Ectodermal cell (in vitro differentiated cells): ENCODE results near the gene CDK19.

Source experiments
- H3K27ac ChIP-seq: 2 replicates; pipeline ENCODE4 v1.7.0; 2013; ENCODE audit warnings: mild to moderate bottlenecking, low read depth, low read length; ENCODE audit not compliant: insufficient read depth, poor library complexity, severe bottlenecking
- H3K27me3 ChIP-seq: 2 replicates; pipeline ENCODE4 v1.7.0; 2013; ENCODE audit warnings: mild to moderate bottlenecking, low read length; ENCODE audit not compliant: insufficient read depth, control insufficient read depth, poor library complexity, severe bottlenecking
- H3K36me3 ChIP-seq: one replicate; pipeline ENCODE4 v1.7.0; 2013; ENCODE audit warnings: low read length; ENCODE audit not compliant: control insufficient read depth, insufficient read depth
- H3K4me1 ChIP-seq: one replicate; pipeline ENCODE4 v1.7.0; 2013; ENCODE audit warnings: low read length; ENCODE audit not compliant: control insufficient read depth, insufficient read depth
- H3K4me3 ChIP-seq: 2 replicates; pipeline ENCODE4 v1.7.0; 2013; ENCODE audit warnings: low read depth, low read length, control low read depth; ENCODE audit not compliant: insufficient read depth
- H3K9me3 ChIP-seq: 2 replicates; pipeline ENCODE4 v1.7.0; 2013; ENCODE audit warnings: mild to moderate bottlenecking, low read length, moderate library complexity; ENCODE audit not compliant: control insufficient read depth
- WGBS, 2 experiments: methylation state at CpG; one replicate each; pipeline ENCODE4 v1.1.7; 2013; ENCODE audit warnings: missing lambda C conversion rate in 2 of 2; 5-methylcytosine and 5-hydroxymethylcytosine counted together

CDK19 gene

GRCh38 chr6:110652520-110652919 lies 162.7 kb downstream of the CDK19 start:
- H3K4me1 ChIP-seq: no peaks in the 10 kb centered on the region
- no peak overlapping the region for H3K4me3 ChIP-seq
- H3K36me3 ChIP-seq: no peaks in the 10 kb centered on the region
- no peak overlapping the region for H3K27ac ChIP-seq
- no peaks in the 10 kb centered on the region for H3K9me3 ChIP-seq
- no peaks in the 10 kb centered on the region for H3K27me3 ChIP-seq
- whole genome bisulfite sequencing, 2 experiments: 92 to 97% methylated on average over 4 of the region's 4 CpGs

- H3K9me3 ChIP-seq: no peaks in the 10 kb centered on the region
- 92 to 94% methylated on average over 3 to 4 of the region's 4 CpGs for WGBS, 2 experiments
- H3K4me3 ChIP-seq: no peak overlapping the region
- H3K27me3 ChIP-seq: no peaks in the 10 kb centered on the region
- no peaks in the 10 kb centered on the region for H3K4me1 ChIP-seq
- no peak overlapping the region for H3K27ac ChIP-seq
- H3K36me3 ChIP-seq: peaks cover 7% of the 10 kb centered on the region
Measured at GRCh38 chr6:110650755-110651154, 164.5 kb downstream of the CDK19 start.

- H3K36me3 ChIP-seq: peaks cover 10% of the 10 kb centered on the region
- no peaks in the 10 kb centered on the region for H3K4me1 ChIP-seq
- H3K9me3 ChIP-seq: no peaks in the 10 kb centered on the region
- H3K4me3 ChIP-seq: no peak overlapping the region
- H3K27me3 ChIP-seq: no peaks in the 10 kb centered on the region
- H3K27ac ChIP-seq: no peak overlapping the region
Measured at GRCh38 chr6:110649704-110650103, 165.6 kb downstream of the CDK19 start.

- peaks cover 10% of the 10 kb centered on the region for H3K36me3 ChIP-seq
- 94 to 95% methylated on average over 16 to 18 of the region's 19 CpGs for WGBS, 2 experiments
- no peaks in the 10 kb centered on the region for H3K4me1 ChIP-seq
- no peak overlapping the region for H3K27ac ChIP-seq
- H3K9me3 ChIP-seq: no peaks in the 10 kb centered on the region
- H3K4me3 ChIP-seq: no peak overlapping the region
- H3K27me3 ChIP-seq: no peaks in the 10 kb centered on the region
Measured at GRCh38 chr6:110646951-110647910, 168.0 kb downstream of the CDK19 start.

- H3K4me3 ChIP-seq: no peak overlapping the region
- no peaks in the 10 kb centered on the region for H3K4me1 ChIP-seq
- peaks cover 10% of the 10 kb centered on the region for H3K36me3 ChIP-seq
- no peak overlapping the region for H3K27ac ChIP-seq
- 93% methylated on average over 17 of the region's 17 CpGs for WGBS, 2 experiments
- no peaks in the 10 kb centered on the region for H3K9me3 ChIP-seq
- H3K27me3 ChIP-seq: no peaks in the 10 kb centered on the region
Measured at GRCh38 chr6:110646419-110646698, 168.9 kb downstream of the CDK19 start.

- no peaks in the 10 kb centered on the region for H3K4me1 ChIP-seq
- no peak overlapping the region for H3K27ac ChIP-seq
- peaks cover 10% of the 10 kb centered on the region for H3K36me3 ChIP-seq
- H3K4me3 ChIP-seq: no peak overlapping the region
- H3K27me3 ChIP-seq: no peaks in the 10 kb centered on the region
- no peaks in the 10 kb centered on the region for H3K9me3 ChIP-seq
- WGBS, 2 experiments: 96% methylated on average over 62 of the region's 62 CpGs
Measured at GRCh38 chr6:110645685-110646418, 169.4 kb downstream of the CDK19 start.

GRCh38 chr6:110643175-110643574 lies 172.1 kb downstream of the CDK19 start:
- Histone ChIP-seq H3K9me3 (no peaks in the 10 kb centered on the region), H3K27ac (no peak overlapping the region), H3K27me3 (no peaks in the 10 kb centered on the region), H3K4me3 (no peak overlapping the region), H3K4me1 (no peaks in the 10 kb centered on the region), H3K36me3 (peaks cover 10% of the 10 kb centered on the region)
- WGBS, 2 experiments: 82 to 88% methylated on average over 1 to 2 of the region's 2 CpGs

GRCh38 chr6:110642711-110643110 lies 172.6 kb downstream of the CDK19 start:
- Histone ChIP-seq H3K9me3 (no peaks in the 10 kb centered on the region), H3K4me1 (no peaks in the 10 kb centered on the region), H3K36me3 (peaks cover 10% of the 10 kb centered on the region), H3K27me3 (no peaks in the 10 kb centered on the region), H3K4me3 (no peak overlapping the region), H3K27ac (no peak overlapping the region)

GRCh38 chr6:110636781-110637180 lies 178.5 kb downstream of the CDK19 start:
- Histone ChIP-seq H3K27me3 (no peaks in the 10 kb centered on the region), H3K36me3 (no peaks in the 10 kb centered on the region), H3K4me1 (no peaks in the 10 kb centered on the region), H3K9me3 (no peaks in the 10 kb centered on the region), H3K27ac (no peak overlapping the region), H3K4me3 (no peak overlapping the region)
- WGBS, 2 experiments: 96 to 98% methylated on average over 1 to 2 of the region's 2 CpGs

GRCh38 chr6:110635096-110635495 lies 180.2 kb downstream of the CDK19 start:
- H3K4me3 ChIP-seq: no peak overlapping the region
- WGBS, 2 experiments: 50 to 87% methylated on average over 1 of the region's 1 CpG
- no peaks in the 10 kb centered on the region for H3K4me1 ChIP-seq
- H3K9me3 ChIP-seq: no peaks in the 10 kb centered on the region
- H3K27ac ChIP-seq: no peak overlapping the region
- H3K36me3 ChIP-seq: no peaks in the 10 kb centered on the region
- no peaks in the 10 kb centered on the region for H3K27me3 ChIP-seq
